ENCODE data around the gene HRAS. TPM values are rescaled to one million over a fixed set of nuclear protein-coding genes. Genes with fewer than 3 reads are reported as not detected.

Gene HRAS
- total RNA-seq, 1 donor = 7.1 TPM

GRCh38 chr11:560305-561147 lies 25.1 kb upstream of the HRAS start, which contains the start of the genes LMNTD2 and RASSF7:
Gene LMNTD2 (minus strand): TSS chr11:560738. CDS start chr11:560716, 22 bp downstream.
Gene RASSF7 (plus strand): TSS chr11:560970. CDS start chr11:561769, 799 bp downstream.
- peaks cover 8% of the 10 kb centered on the region for H3K27me3 ChIP-seq (ENCODE audit: insufficient read depth, low read length)
- peak within 1 kb of the TSS; percentile 73 for H3K4me3 ChIP-seq (ENCODE audit: low read length)

GRCh38 chr11:559712-560304 lies 24.4 kb upstream of the HRAS start:
- H3K4me3 ChIP-seq (ENCODE audit: low read length) = peak overlapping the region; percentile 36
- no peaks in the 10 kb centered on the region for H3K9me3 ChIP-seq (ENCODE audit: low read depth, low read length)
- peaks cover 19% of the 10 kb centered on the region for H3K4me1 ChIP-seq (ENCODE audit: insufficient read depth, low read length)
- H3K27me3 ChIP-seq (ENCODE audit: insufficient read depth, low read length) = peaks cover 8% of the 10 kb centered on the region

More at GRCh38 chr11:560305-561147, 25.1 kb upstream of the HRAS start, which contains the start of the genes LMNTD2 and RASSF7:
- Histone ChIP-seq H3K9me3 (ENCODE audit: low read depth, low read length) (no peaks in the 10 kb centered on the region), H3K4me1 (ENCODE audit: insufficient read depth, low read length) (peaks cover 19% of the 10 kb centered on the region)

- Histone ChIP-seq H3K4me3 (ENCODE audit: low read length) (no peak overlapping the region), H3K9me3 (ENCODE audit: low read depth, low read length) (no peaks in the 10 kb centered on the region), H3K4me1 (ENCODE audit: insufficient read depth, low read length) (peaks cover 26% of the 10 kb centered on the region), H3K27me3 (ENCODE audit: insufficient read depth, low read length) (peaks cover 8% of the 10 kb centered on the region)
Observed at GRCh38 chr11:559020-559620, 23.7 kb upstream of the HRAS start.

GRCh38 chr11:558503-558902 lies 23.1 kb upstream of the HRAS start:
- peaks cover 27% of the 10 kb centered on the region for H3K4me1 ChIP-seq (ENCODE audit: insufficient read depth, low read length)
- H3K27me3 ChIP-seq (ENCODE audit: insufficient read depth, low read length) = peaks cover 8% of the 10 kb centered on the region
- no peak overlapping the region for H3K4me3 ChIP-seq (ENCODE audit: low read length)
- no peaks in the 10 kb centered on the region for H3K9me3 ChIP-seq (ENCODE audit: low read depth, low read length)

- peaks cover 8% of the 10 kb centered on the region for H3K27me3 ChIP-seq (ENCODE audit: insufficient read depth, low read length)
- peaks cover 27% of the 10 kb centered on the region for H3K4me1 ChIP-seq (ENCODE audit: insufficient read depth, low read length)
- H3K4me3 ChIP-seq (ENCODE audit: low read length) = no peak overlapping the region
- no peaks in the 10 kb centered on the region for H3K9me3 ChIP-seq (ENCODE audit: low read depth, low read length)
Observed at GRCh38 chr11:557328-558132, 22.2 kb upstream of the HRAS start.

GRCh38 chr11:556662-557256 lies 21.4 kb upstream of the HRAS start:
- H3K4me1 ChIP-seq (ENCODE audit: insufficient read depth, low read length) = peaks cover 20% of the 10 kb centered on the region

GRCh38 chr11:555780-556661 lies 20.6 kb upstream of the HRAS start:
- H3K27me3 ChIP-seq (ENCODE audit: insufficient read depth, low read length) = peaks cover 8% of the 10 kb centered on the region
- H3K4me3 ChIP-seq (ENCODE audit: low read length) = no peak overlapping the region
- H3K4me1 ChIP-seq (ENCODE audit: insufficient read depth, low read length) = peaks cover 15% of the 10 kb centered on the region
- H3K9me3 ChIP-seq (ENCODE audit: low read depth, low read length) = no peaks in the 10 kb centered on the region

More at GRCh38 chr11:556662-557256, 21.4 kb upstream of the HRAS start:
- H3K4me3 ChIP-seq (ENCODE audit: low read length) = no peak overlapping the region
- peaks cover 8% of the 10 kb centered on the region for H3K27me3 ChIP-seq (ENCODE audit: insufficient read depth, low read length)
- H3K9me3 ChIP-seq (ENCODE audit: low read depth, low read length) = no peaks in the 10 kb centered on the region

- H3K9me3 ChIP-seq (ENCODE audit: low read depth, low read length) = no peaks in the 10 kb centered on the region
- peaks cover 8% of the 10 kb centered on the region for H3K27me3 ChIP-seq (ENCODE audit: insufficient read depth, low read length)
- peaks cover 14% of the 10 kb centered on the region for H3K4me1 ChIP-seq (ENCODE audit: insufficient read depth, low read length)
- no peak overlapping the region for H3K4me3 ChIP-seq (ENCODE audit: low read length)
Observed at GRCh38 chr11:555227-555779, 19.9 kb upstream of the HRAS start.

GRCh38 chr11:554428-555226 lies 19.3 kb upstream of the HRAS start:
- no peaks in the 10 kb centered on the region for H3K9me3 ChIP-seq (ENCODE audit: low read depth, low read length)
- H3K27me3 ChIP-seq (ENCODE audit: insufficient read depth, low read length) = peaks cover 8% of the 10 kb centered on the region
- peaks cover 7% of the 10 kb centered on the region for H3K4me1 ChIP-seq (ENCODE audit: insufficient read depth, low read length)
- no peak overlapping the region for H3K4me3 ChIP-seq (ENCODE audit: low read length)

GRCh38 chr11:553988-554340 lies 18.6 kb upstream of the HRAS start:
- peaks cover 8% of the 10 kb centered on the region for H3K27me3 ChIP-seq (ENCODE audit: insufficient read depth, low read length)
- H3K4me1 ChIP-seq (ENCODE audit: insufficient read depth, low read length) = peaks cover 7% of the 10 kb centered on the region
- no peaks in the 10 kb centered on the region for H3K9me3 ChIP-seq (ENCODE audit: low read depth, low read length)
- H3K4me3 ChIP-seq (ENCODE audit: low read length) = no peak overlapping the region

- Histone ChIP-seq H3K4me1 (ENCODE audit: insufficient read depth, low read length) (peaks cover 7% of the 10 kb centered on the region), H3K9me3 (ENCODE audit: low read depth, low read length) (no peaks in the 10 kb centered on the region), H3K4me3 (ENCODE audit: low read length) (no peak overlapping the region), H3K27me3 (ENCODE audit: insufficient read depth, low read length) (peaks cover 8% of the 10 kb centered on the region)
Observed at GRCh38 chr11:553083-553987, 18.0 kb upstream of the HRAS start.

GRCh38 chr11:551596-551995 lies 16.2 kb upstream of the HRAS start:
- Histone ChIP-seq H3K4me1 (ENCODE audit: insufficient read depth, low read length) (peaks cover 7% of the 10 kb centered on the region), H3K4me3 (ENCODE audit: low read length) (no peak overlapping the region), H3K9me3 (ENCODE audit: low read depth, low read length) (no peaks in the 10 kb centered on the region), H3K27me3 (ENCODE audit: insufficient read depth, low read length) (peaks cover 3% of the 10 kb centered on the region)
